ENCODE results near the gene RSPRY1.

DNA sequence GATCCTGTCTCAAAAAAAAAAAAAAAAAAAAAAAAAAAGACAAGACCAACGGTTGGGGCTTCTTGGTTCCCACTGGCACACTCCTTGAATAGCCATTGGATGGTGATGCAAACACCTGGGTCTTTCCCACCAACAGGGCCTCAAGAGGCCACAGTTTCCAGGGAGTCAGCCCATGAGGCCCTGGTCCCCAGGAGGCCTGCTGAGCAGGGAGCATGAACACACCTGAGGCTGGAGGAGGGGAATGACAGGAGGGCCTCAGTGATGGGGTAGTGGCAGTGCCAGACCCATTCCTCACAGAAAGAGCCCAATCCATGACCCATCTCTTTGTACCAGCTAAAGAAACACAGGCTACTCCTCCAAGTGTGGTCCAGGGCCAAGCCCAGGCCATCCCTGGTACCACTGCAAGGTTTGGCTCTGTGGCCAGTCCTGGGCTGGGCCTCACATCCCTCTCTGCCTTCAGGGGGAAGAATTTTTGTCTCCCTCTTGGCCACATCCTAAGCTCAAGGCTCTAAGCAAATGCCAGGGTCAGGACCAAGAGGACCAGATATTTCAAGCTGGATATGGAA is 72.9 kb downstream of the RSPRY1 start:
- TF ChIP-seq, protein P1, sequence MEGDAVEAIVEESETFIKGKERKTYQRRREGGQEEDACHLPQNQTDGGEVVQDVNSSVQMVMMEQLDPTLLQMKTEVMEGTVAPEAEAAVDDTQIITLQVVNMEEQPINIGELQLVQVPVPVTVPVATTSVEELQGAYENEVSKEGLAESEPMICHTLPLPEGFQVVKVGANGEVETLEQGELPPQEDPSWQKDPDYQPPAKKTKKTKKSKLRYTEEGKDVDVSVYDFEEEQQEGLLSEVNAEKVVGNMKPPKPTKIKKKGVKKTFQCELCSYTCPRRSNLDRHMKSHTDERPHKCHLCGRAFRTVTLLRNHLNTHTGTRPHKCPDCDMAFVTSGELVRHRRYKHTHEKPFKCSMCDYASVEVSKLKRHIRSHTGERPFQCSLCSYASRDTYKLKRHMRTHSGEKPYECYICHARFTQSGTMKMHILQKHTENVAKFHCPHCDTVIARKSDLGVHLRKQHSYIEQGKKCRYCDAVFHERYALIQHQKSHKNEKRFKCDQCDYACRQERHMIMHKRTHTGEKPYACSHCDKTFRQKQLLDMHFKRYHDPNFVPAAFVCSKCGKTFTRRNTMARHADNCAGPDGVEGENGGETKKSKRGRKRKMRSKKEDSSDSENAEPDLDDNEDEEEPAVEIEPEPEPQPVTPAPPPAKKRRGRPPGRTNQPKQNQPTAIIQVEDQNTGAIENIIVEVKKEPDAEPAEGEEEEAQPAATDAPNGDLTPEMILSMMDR (conservative IDR thresholded peaks at IDR 0.05) = no peak
- no peak for TF ChIP-seq ZFX (IDR thresholded peaks at IDR 0.05)
